GM23338 (cell line): Measurements from ENCODE around the gene CSTF1. TPM values are rescaled to one million over a fixed set of nuclear protein-coding genes. Genes with fewer than 3 reads are reported as not detected.

Experiments used
- ATAC-seq: fragments of 200-7000 bp; cut with Tn5 transposase; 3 replicates; pipeline ENCODE4 v1.9.1; 2020
- DNase-seq: peaks from one replicate; pipeline ENCODE4 v3.0.0-alpha.2; 2015; ENCODE audit warnings: low spot score
- H2AFZ ChIP-seq: fragments of 200-600 bp; sonication (generic); 2 replicates; pipeline ENCODE4 v1.8.0; 2016; ENCODE audit warnings: antibody characterized with exemption, mild to moderate bottlenecking, moderate library complexity
- H3F3A ChIP-seq: fragments of 200-600 bp; sonication (generic); replicated peaks from 2 replicates; pipeline ENCODE4 v1.8.0; 2017; ENCODE audit warnings: antibody characterized with exemption, mixed run types, low read depth
- H3K27ac ChIP-seq: fragments of 200-600 bp; sonication (generic); 2 replicates; pipeline ENCODE4 v1.6.1; 2016; ENCODE audit warnings: low read depth
- H3K27me3 ChIP-seq: fragments of 200-600 bp; sonication (generic); 2 replicates; pipeline ENCODE4 v1.8.0; 2016; ENCODE audit warnings: mild to moderate bottlenecking, mixed run types, moderate library complexity; ENCODE audit not compliant: insufficient read depth
- H3K36me3 ChIP-seq: fragments of 200-600 bp; sonication (generic); 2 replicates; pipeline ENCODE4 v1.8.0; 2016; ENCODE audit warnings: mild to moderate bottlenecking; ENCODE audit not compliant: insufficient read depth
- H3K4me1 ChIP-seq: fragments of 200-600 bp; sonication (generic); 2 replicates; pipeline ENCODE4 v1.8.0; 2016; ENCODE audit warnings: mild to moderate bottlenecking, moderate library complexity; ENCODE audit not compliant: insufficient read depth
- H3K4me2 ChIP-seq: fragments of 200-600 bp; sonication (generic); 2 replicates; pipeline ENCODE4 v1.7.1; 2017; ENCODE audit warnings: mixed run types
- H3K4me3 ChIP-seq: fragments of 200-600 bp; sonication (generic); 2 replicates; pipeline ENCODE4 v1.6.1; 2016; ENCODE audit warnings: mixed run types
- H3K79me2 ChIP-seq: fragments of 200-600 bp; sonication (generic); replicated peaks from 2 replicates; pipeline ENCODE4 v1.8.0; 2017; ENCODE audit warnings: mild to moderate bottlenecking; ENCODE audit not compliant: insufficient read depth
- H3K9me2 ChIP-seq: fragments of 200-600 bp; sonication (generic); 2 replicates; pipeline ENCODE4 v1.8.0; 2017; ENCODE audit not compliant: insufficient read depth
- H4K20me1 ChIP-seq: fragments of 200-600 bp; sonication (generic); replicated peaks from 2 replicates; pipeline ENCODE4 v1.8.0; 2017; ENCODE audit warnings: mild to moderate bottlenecking; ENCODE audit not compliant: insufficient read depth
- H3K27ac Mint-ChIP-seq: 2 replicates; pipeline ENCODE4 v1.8.0; 2020; ENCODE audit warnings: inconsistent platforms, mild to moderate bottlenecking, moderate library complexity, mixed read lengths
- H3K27me3 Mint-ChIP-seq: 3 replicates; pipeline ENCODE4 v1.8.0; 2022; ENCODE audit warnings: low read depth, mild to moderate bottlenecking, moderate library complexity, mixed read lengths, inconsistent platforms; ENCODE audit not compliant: insufficient read depth, poor library complexity
- H3K36me3 Mint-ChIP-seq: 3 replicates; pipeline ENCODE4 v1.8.0; 2021; ENCODE audit warnings: low read depth, mild to moderate bottlenecking, inconsistent platforms, moderate library complexity, mixed read lengths
- H3K4me1 Mint-ChIP-seq: 3 replicates; pipeline ENCODE4 v1.8.0; 2020; ENCODE audit warnings: mild to moderate bottlenecking, inconsistent platforms, mixed read lengths
- H3K4me3 Mint-ChIP-seq: 3 replicates; pipeline ENCODE4 v1.8.0; 2021; ENCODE audit warnings: moderate library complexity, mild to moderate bottlenecking, inconsistent platforms, mixed read lengths
- H3K9me3 Mint-ChIP-seq: 3 replicates; pipeline ENCODE4 v1.8.0; 2020; ENCODE audit warnings: moderate library complexity, mild to moderate bottlenecking, inconsistent platforms, mixed read lengths
- CREB1 ChIP-seq: fragments of 250-450 bp; sonication (Bioruptor Pico); IDR thresholded peaks from 2 replicates; pipeline ENCODE4 v1.5.0; 2020; ENCODE audit warnings: low read depth, mild to moderate bottlenecking, moderate library complexity
- CTCF ChIP-seq, 2 experiments: fragments of 200-600 bp in 1 of 2; sonication (generic) in 1 of 2; conservative IDR thresholded peaks; 2 replicates each; pipeline versions ENCODE4 v1.5.1 to v1.6.1; 2016 to 2017; ENCODE audit warnings: antibody characterized with exemption in 2 of 2, low read depth in 2 of 2, mild to moderate bottlenecking in 2 of 2, moderate library complexity in 1 of 2
- ETS1 ChIP-seq: IDR thresholded peaks from 2 replicates; pipeline ENCODE4 v1.6.1; 2016; ENCODE audit warnings: antibody characterized with exemption
- EZH2 ChIP-seq: fragments of 200-600 bp; sonication (generic); IDR thresholded peaks from one replicate; pipeline ENCODE4 v1.8.0; 2017; ENCODE audit warnings: antibody characterized with exemption, mild to moderate bottlenecking, low read depth; ENCODE audit not compliant: unreplicated experiment
- EZH2phosphoT487 ChIP-seq: fragments of 200-600 bp; sonication (generic); IDR thresholded peaks from one replicate; pipeline ENCODE4 v1.8.1; 2018; ENCODE audit warnings: antibody characterized with exemption; ENCODE audit not compliant: unreplicated experiment
- JUNB ChIP-seq: IDR thresholded peaks from one replicate; pipeline ENCODE4 v1.6.1; 2016; ENCODE audit warnings: antibody characterized with exemption; ENCODE audit not compliant: unreplicated experiment
- NANOG ChIP-seq: IDR thresholded peaks from 2 replicates; pipeline ENCODE4 v1.6.1; 2016; ENCODE audit warnings: antibody characterized with exemption, borderline replicate concordance
- POLR2AphosphoS5 ChIP-seq: IDR thresholded peaks from 2 replicates; pipeline ENCODE4 v1.6.1; 2016; ENCODE audit warnings: antibody characterized with exemption, low read depth
- REST ChIP-seq: IDR thresholded peaks from one replicate; pipeline ENCODE4 v1.6.1; 2018; ENCODE audit warnings: antibody characterized with exemption; ENCODE audit not compliant: unreplicated experiment
- STAT1 ChIP-seq: IDR thresholded peaks from one replicate; pipeline ENCODE4 v1.6.1; 2016; ENCODE audit warnings: antibody characterized with exemption; ENCODE audit not compliant: unreplicated experiment
- ZNF114 ChIP-seq: fragments of 250-450 bp; sonication (Bioruptor Pico); IDR thresholded peaks from 2 replicates; pipeline ENCODE4 v1.5.0; 2020; ENCODE audit warnings: mild to moderate bottlenecking, moderate library complexity
- ZNF331 ChIP-seq: fragments of 250-450 bp; sonication (Bioruptor Pico); IDR thresholded peaks from 2 replicates; pipeline ENCODE4 v1.5.0; 2020; ENCODE audit warnings: low read depth, mild to moderate bottlenecking, moderate library complexity
- ZNF462 ChIP-seq: fragments of 250-450 bp; sonication (Bioruptor Pico); IDR thresholded peaks from 2 replicates; pipeline ENCODE4 v1.5.0; 2020; ENCODE audit warnings: mild to moderate bottlenecking, moderate library complexity
- polyA plus RNA-seq: library from polyadenylated mRNA; unstranded; fragments of >200 nt; fragmentation: Nextera tagmentation; extraction: Ambion mirVana; gene quantifications from 2 replicates; pipeline ENCODE4 v1.2.1, GENCODE V29; 2016
- total RNA-seq: library from RNA; depleted of rRNA; stranded (reverse); fragments of >200 nt; shearing (Covaris generic); gene quantifications from 2 replicates; pipeline ENCODE4 v1.2.3, GENCODE V29; 2014

Gene CSTF1
- total and polyA plus RNA-seq, 2 experiments from 2014 or later = 21.5 to 62.3 TPM

- Mint-ChIP-seq H3K4me3 (no peak overlapping the region), H3K27me3 (peaks cover 22% of the 10 kb centered on the region), H3K27ac (no peak overlapping the region), H3K9me3 (no peaks in the 10 kb centered on the region; the same call in 2 of the 3 replicates), H3K36me3 (no peaks in the 10 kb centered on the region; the same call in 2 of the 3 replicates), H3K4me1 (no peaks in the 10 kb centered on the region; the same call in 2 of the 3 replicates)
- Histone ChIP-seq H3K27me3 (0 out of 2 replicates have a peak, but pooled peaks cover 5% of the 10 kb centered on the region), H3K9me2 (no peaks in the 10 kb centered on the region), H3F3A (no peaks in the 10 kb centered on the region), H2AFZ (no peak overlapping the region), H3K27ac (no peak overlapping the region), H3K4me3 (no peak overlapping the region), H3K4me2 (no peak overlapping the region), H3K79me2 (no peaks in the 10 kb centered on the region), H3K4me1 (no peaks in the 10 kb centered on the region), H4K20me1 (no peaks in the 10 kb centered on the region), H3K36me3 (no peaks in the 10 kb centered on the region)
- no peak for DNase-seq
- TF ChIP-seq CTCF (conservative IDR thresholded peaks at IDR 0.05; ENCODE audit: low read depth in 2 of 2) (no peak), ZNF114 (CRISPR knock-in tag) (no peak), REST (no peak), EZH2 (no peak), POLR2AphosphoS5 (no peak), ETS1 (no peak), ZNF462 (no peak), STAT1 (no peak), NANOG (no peak), ZNF331 (CRISPR knock-in tag) (no peak), EZH2phosphoT487 (no peak), JUNB (no peak), CREB1 (CRISPR knock-in tag) (no peak)
- no peak for ATAC-seq
Measured at GRCh38 chr20:56429941-56430340, 37.5 kb downstream of the CSTF1 start.
